GM06990 (cell line): ENCODE results near the gene ATAD3C.

Experiments used
- DNase-seq: peaks from one replicate; pipeline ENCODE4 v3.0.0-alpha.2; 2011; ENCODE audit not compliant: insufficient read length; ENCODE audit errors: extremely low read depth
- H3K27me3 ChIP-seq: replicated peaks from 2 replicates; pipeline ENCODE4 v1.6.0; 2011; ENCODE audit warnings: low read length; ENCODE audit not compliant: control insufficient read depth, insufficient read depth
- H3K36me3 ChIP-seq: 2 replicates; pipeline ENCODE4 v1.5.1; 2011; ENCODE audit warnings: low read length; ENCODE audit not compliant: control insufficient read depth, insufficient read depth
- H3K4me3 ChIP-seq: replicated peaks from 2 replicates; pipeline ENCODE4 v1.5.1; 2011; ENCODE audit warnings: low read depth, mild to moderate bottlenecking, control low read depth, low read length
- TF ChIP-seq, protein P1 (sequence below): IDR thresholded peaks from 2 replicates; pipeline ENCODE4 v1.5.1; 2011; ENCODE audit warnings: low read length, control low read depth, mild to moderate bottlenecking, inconsistent platforms; ENCODE audit not compliant: insufficient read depth, poor library complexity, severe bottlenecking

The ATAD3C gene

GRCh38 chr1:1434131-1434823 is 15.2 kb upstream of the ATAD3C start:
- H3K36me3 ChIP-seq = no peaks in the 10 kb centered on the region
- H3K4me3 ChIP-seq = no peak overlapping the region
- TF ChIP-seq, protein P1, sequence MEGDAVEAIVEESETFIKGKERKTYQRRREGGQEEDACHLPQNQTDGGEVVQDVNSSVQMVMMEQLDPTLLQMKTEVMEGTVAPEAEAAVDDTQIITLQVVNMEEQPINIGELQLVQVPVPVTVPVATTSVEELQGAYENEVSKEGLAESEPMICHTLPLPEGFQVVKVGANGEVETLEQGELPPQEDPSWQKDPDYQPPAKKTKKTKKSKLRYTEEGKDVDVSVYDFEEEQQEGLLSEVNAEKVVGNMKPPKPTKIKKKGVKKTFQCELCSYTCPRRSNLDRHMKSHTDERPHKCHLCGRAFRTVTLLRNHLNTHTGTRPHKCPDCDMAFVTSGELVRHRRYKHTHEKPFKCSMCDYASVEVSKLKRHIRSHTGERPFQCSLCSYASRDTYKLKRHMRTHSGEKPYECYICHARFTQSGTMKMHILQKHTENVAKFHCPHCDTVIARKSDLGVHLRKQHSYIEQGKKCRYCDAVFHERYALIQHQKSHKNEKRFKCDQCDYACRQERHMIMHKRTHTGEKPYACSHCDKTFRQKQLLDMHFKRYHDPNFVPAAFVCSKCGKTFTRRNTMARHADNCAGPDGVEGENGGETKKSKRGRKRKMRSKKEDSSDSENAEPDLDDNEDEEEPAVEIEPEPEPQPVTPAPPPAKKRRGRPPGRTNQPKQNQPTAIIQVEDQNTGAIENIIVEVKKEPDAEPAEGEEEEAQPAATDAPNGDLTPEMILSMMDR = no peak
- no peak for DNase-seq
- no peaks in the 10 kb centered on the region; the same call in 1 of the 2 replicates for H3K27me3 ChIP-seq

- no peaks in the 10 kb centered on the region; the same call in 1 of the 2 replicates for H3K27me3 ChIP-seq
- no peak for DNase-seq
- no peaks in the 10 kb centered on the region for H3K36me3 ChIP-seq
- no peak overlapping the region for H3K4me3 ChIP-seq
- TF ChIP-seq, protein P1 = no peak
These were observed 14.7 kb upstream of the ATAD3C start for GRCh38 chr1:1434824-1435105.

DNA sequence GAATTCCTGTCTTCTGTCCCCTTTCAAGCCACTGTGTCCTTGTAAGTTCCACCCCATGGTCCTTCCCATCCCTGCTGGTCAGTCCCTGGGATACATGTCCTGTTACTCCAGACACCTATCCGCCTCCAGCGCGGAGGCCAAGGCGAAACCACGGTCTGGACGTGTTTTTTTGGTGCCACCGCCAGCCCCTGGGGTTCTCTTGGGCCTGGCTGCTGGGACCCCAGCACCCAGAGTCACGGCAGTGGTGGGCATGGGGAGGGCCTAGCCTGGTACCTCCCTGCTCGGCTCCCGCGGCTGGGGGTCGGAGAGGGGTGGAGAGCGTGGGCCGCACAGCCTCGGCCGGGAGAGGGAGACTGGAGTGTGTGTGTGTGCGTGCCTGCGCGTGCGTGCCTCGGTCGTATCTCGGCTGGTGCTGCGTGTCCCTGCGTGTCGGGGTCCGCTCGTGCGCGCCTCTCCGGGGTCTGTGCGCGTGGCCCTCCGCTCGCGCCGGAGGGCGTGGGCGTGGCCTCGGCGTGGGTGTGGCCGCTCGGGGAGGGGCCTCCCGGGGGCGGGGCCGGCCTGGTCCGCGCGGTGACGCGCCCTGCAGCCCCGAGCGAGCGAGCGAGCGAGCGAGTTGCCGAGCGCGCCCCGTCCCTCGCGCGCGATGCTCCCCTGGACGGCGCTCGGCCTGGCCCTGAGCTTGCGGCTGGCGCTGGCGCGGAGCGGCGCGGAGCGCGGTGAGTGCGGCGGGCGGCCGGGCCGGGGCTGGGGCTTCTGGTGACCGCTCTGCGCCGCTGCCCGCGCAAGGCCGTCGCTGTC is 14.2 kb upstream of the ATAD3C start, which contains the start of gene VWA1:
VWA1 (plus strand) TSS at position 585 of the 798 bp plus-strand sequence; CDS start at position 644, 59 bp downstream.
- Histone ChIP-seq H3K27me3 (no peaks in the 10 kb centered on the region; the same call in 1 of the 2 replicates), H3K4me3 (peak within 1 kb of the TSS; percentile 54), H3K36me3 (no peaks in the 10 kb centered on the region)
- TF ChIP-seq, protein P1 = no peak
- peak; percentile 62 for DNase-seq

- no peak for DNase-seq
- H3K27me3 ChIP-seq = no peaks in the 10 kb centered on the region; the same call in 1 of the 2 replicates
- TF ChIP-seq, protein P1 = no peak
- no peaks in the 10 kb centered on the region for H3K36me3 ChIP-seq
- H3K4me3 ChIP-seq = peak overlapping the region; percentile 52
These were observed 13.4 kb upstream of the ATAD3C start for GRCh38 chr1:1435911-1436629.

GRCh38 chr1:1436630-1437032 is 12.9 kb upstream of the ATAD3C start:
- no peaks in the 10 kb centered on the region for H3K36me3 ChIP-seq
- no peak overlapping the region for H3K4me3 ChIP-seq
- no peaks in the 10 kb centered on the region; the same call in 1 of the 2 replicates for H3K27me3 ChIP-seq
- DNase-seq = no peak
- TF ChIP-seq, protein P1 = no peak
